Type B pancreatic cell (in vitro differentiated cells): ENCODE measurements around the gene SPATA9. TPM values are rescaled to one million over a fixed set of nuclear protein-coding genes. Genes with fewer than 3 reads are reported as not detected.

Experiments used
- DNase-seq: peaks from one replicate; pipeline ENCODE4 v3.0.0; 2021; ENCODE audit warnings: mixed read lengths; ENCODE audit not compliant: unreplicated experiment; ENCODE audit errors: extremely low spot score
- H3K27ac Mint-ChIP-seq: 2 replicates; pipeline ENCODE4 v1.8.0; 2021; ENCODE audit warnings: mild to moderate bottlenecking, mixed read lengths
- H3K27me3 Mint-ChIP-seq: 2 replicates; pipeline ENCODE4 v1.8.0; 2021; ENCODE audit warnings: mixed read lengths
- H3K36me3 Mint-ChIP-seq: 2 replicates; pipeline ENCODE4 v1.8.0; 2021; ENCODE audit warnings: mixed read lengths
- H3K4me1 Mint-ChIP-seq: one replicate; pipeline ENCODE4 v1.8.0; 2021; ENCODE audit warnings: mixed read lengths; ENCODE audit not compliant: unreplicated experiment
- H3K4me3 Mint-ChIP-seq: 2 replicates; pipeline ENCODE4 v1.8.0; 2021; ENCODE audit warnings: mild to moderate bottlenecking, mixed read lengths
- H3K9me3 Mint-ChIP-seq: 2 replicates; pipeline ENCODE4 v1.8.0; 2021; ENCODE audit warnings: mixed read lengths
- CTCF ChIP-seq: fragments of 200-600 bp; sonication (generic); conservative IDR thresholded peaks from 2 replicates; pipeline ENCODE4 v1.5.0; 2021; ENCODE audit warnings: antibody characterized with exemption, mild to moderate bottlenecking
- total RNA-seq: library from RNA; stranded (reverse); gene quantifications from 2 replicates; pipeline ENCODE4 v1.2.1, GENCODE V29; 2021; ENCODE audit warnings: low replicate concordance

The SPATA9 gene
- total RNA-seq, 1 donor from 2014 or later = 0.29 TPM

GRCh38 chr5:95686651-95687050 lies 3.9 kb upstream of the SPATA9 start:
- no peaks in the 10 kb centered on the region for H3K4me1 Mint-ChIP-seq
- H3K27ac Mint-ChIP-seq = no peak overlapping the region
- DNase-seq = no peak
- no peak for TF ChIP-seq CTCF
- no peaks in the 10 kb centered on the region for H3K36me3 Mint-ChIP-seq
- H3K4me3 Mint-ChIP-seq = no peak overlapping the region
- no peaks in the 10 kb centered on the region for H3K9me3 Mint-ChIP-seq
- H3K27me3 Mint-ChIP-seq = no peaks in the 10 kb centered on the region

DNA sequence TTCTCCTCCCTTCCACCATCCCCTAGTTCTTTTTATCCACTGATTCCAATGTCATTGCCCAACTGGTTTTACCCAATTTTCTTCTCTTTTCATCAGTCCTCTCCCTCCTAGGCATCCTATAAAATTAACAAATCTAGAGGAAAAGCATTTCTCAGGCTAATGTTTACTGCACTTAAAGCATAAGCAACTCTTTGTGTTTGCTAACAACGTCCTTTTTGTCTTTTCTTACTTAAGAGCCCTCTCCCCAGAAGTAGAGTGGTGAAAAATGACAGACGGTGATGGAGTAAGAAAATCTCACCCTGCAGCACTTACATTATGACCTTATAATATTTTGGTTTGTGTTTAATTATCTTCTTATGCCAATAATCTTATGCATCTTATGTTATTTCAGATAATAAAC lies 1.6 kb upstream of the SPATA9 start:
- DNase-seq = no peak
- Mint-ChIP-seq H3K4me3 (no peak overlapping the region), H3K27me3 (no peaks in the 10 kb centered on the region), H3K27ac (no peak overlapping the region), H3K4me1 (no peaks in the 10 kb centered on the region), H3K36me3 (no peaks in the 10 kb centered on the region), H3K9me3 (no peaks in the 10 kb centered on the region)
- no peak for TF ChIP-seq CTCF

DNA sequence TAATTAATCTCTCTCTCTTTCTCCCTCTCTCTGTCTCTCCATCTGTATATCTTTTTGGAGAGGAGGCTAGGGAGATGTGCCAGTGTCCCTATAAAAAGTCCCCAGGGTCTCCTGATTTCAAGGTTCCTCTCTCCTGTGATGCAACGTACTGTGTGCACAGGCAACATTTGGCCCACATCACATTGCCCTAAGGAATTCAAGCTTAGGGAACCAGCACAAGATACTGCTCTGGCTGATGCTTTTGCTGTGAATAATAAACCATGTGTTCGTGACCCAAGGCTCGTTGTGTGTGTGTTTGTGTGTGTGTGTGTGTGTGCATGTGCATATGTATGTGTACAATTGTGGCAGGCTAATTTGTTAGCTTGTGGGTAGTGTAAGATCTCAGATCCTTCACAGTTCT lies 9.7 kb downstream of the SPATA9 start:
- no peak for TF ChIP-seq CTCF
- H3K4me1 Mint-ChIP-seq = peaks cover 11% of the 10 kb centered on the region
- H3K4me3 Mint-ChIP-seq = no peak overlapping the region
- H3K36me3 Mint-ChIP-seq = no peaks in the 10 kb centered on the region
- H3K27ac Mint-ChIP-seq = no peak overlapping the region
- H3K27me3 Mint-ChIP-seq = no peaks in the 10 kb centered on the region
- H3K9me3 Mint-ChIP-seq = no peaks in the 10 kb centered on the region
- no peak for DNase-seq

GRCh38 chr5:95672641-95673040 lies 10.2 kb downstream of the SPATA9 start:
- DNase-seq = no peak
- Mint-ChIP-seq H3K4me3 (no peak overlapping the region), H3K9me3 (no peaks in the 10 kb centered on the region), H3K27ac (no peak overlapping the region), H3K27me3 (no peaks in the 10 kb centered on the region), H3K4me1 (peaks cover 11% of the 10 kb centered on the region), H3K36me3 (no peaks in the 10 kb centered on the region)
- TF ChIP-seq CTCF = no peak

GRCh38 chr5:95671826-95672225 lies 11.0 kb downstream of the SPATA9 start:
- Mint-ChIP-seq H3K27ac (no peak overlapping the region), H3K4me3 (no peak overlapping the region), H3K4me1 (peaks cover 11% of the 10 kb centered on the region), H3K9me3 (no peaks in the 10 kb centered on the region), H3K36me3 (no peaks in the 10 kb centered on the region), H3K27me3 (no peaks in the 10 kb centered on the region)
- no peak for TF ChIP-seq CTCF
- no peak for DNase-seq

- Mint-ChIP-seq H3K27me3 (no peaks in the 10 kb centered on the region), H3K36me3 (no peaks in the 10 kb centered on the region), H3K27ac (no peak overlapping the region), H3K9me3 (no peaks in the 10 kb centered on the region), H3K4me1 (peaks cover 11% of the 10 kb centered on the region), H3K4me3 (no peak overlapping the region)
- TF ChIP-seq CTCF = no peak
- no peak for DNase-seq
These were observed 12.2 kb downstream of the SPATA9 start for GRCh38 chr5:95670568-95670967.
